ENCODE measurements around the gene URB2.

DNA sequence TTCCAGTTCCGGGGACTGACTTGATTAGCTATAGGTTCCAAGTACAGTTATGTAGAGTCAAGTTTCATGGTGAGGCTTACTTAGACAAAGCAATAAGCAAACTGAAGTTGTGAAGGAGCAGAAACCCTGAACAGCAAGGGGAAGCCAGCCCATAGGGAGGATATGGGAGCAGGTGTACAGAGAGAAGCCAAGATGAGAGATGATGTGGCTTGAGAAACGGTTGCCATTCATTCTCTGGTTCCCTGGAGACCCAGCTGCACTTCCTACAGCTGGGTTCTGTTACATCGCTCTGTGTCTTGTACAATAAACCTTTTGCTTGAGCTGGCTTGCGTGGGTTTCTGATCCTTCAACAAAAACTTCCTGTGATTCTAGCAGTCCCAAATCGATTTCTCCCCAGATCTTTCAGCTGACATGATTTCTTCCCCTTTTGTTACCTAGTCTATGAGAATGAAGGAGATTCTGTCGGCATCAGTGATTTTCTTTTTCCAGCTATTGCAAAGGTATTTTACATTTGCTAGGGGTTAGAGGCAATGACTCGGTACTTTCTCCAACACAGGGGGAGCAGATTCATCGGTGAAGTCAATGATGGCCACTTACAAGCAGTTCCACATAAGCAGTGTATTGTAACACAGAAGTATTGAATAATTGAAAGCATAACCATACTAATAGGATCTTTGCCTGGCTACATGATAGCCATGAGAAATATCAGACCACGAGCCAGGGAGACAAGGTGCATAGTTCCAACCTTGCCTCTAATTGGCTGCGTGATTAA, 67.3 kb downstream of the URB2 start:
- TF ChIP-seq FOXA1 (IDR thresholded peaks at IDR 0.05) (no peak), LEF1 (IDR thresholded peaks at IDR 0.05; ENCODE audit: borderline replicate concordance) (no peak), TARDBP (IDR thresholded peaks at IDR 0.05) (no peak), ARNT (IDR thresholded peaks at IDR 0.05) (no peak), ELF4 (IDR thresholded peaks at IDR 0.05) (no peak)

Measured in HEK293T (cell line).